GM12878 (cell line): Measurements from ENCODE around the gene GZMM. TPM values are rescaled to one million over a fixed set of nuclear protein-coding genes. Genes with fewer than 3 reads are reported as not detected.
A peak's percentile ranks its signal among the peaks of the same experiment; 100 is the strongest.

Source experiments
- BHLHE40 ChIP-seq, 2 experiments: fragments of 450-650 bp in 1 of 2; IDR thresholded peaks; 2 replicates each; pipeline ENCODE4 v1.6.1; 2011 to 2017; ENCODE audit warnings: low read depth in 2 of 2, borderline replicate concordance in 1 of 2, improper control_type of control experiment in 1 of 2, low read length in 1 of 2, mild to moderate bottlenecking in 1 of 2
- BMI1 ChIP-seq: fragments of 450-650 bp; IDR thresholded peaks from 2 replicates; pipeline ENCODE4 v1.6.1; 2016; ENCODE audit warnings: mild to moderate bottlenecking, moderate library complexity, borderline replicate concordance
- CBFB ChIP-seq: IDR thresholded peaks from 2 replicates; pipeline ENCODE4 v1.6.1; 2016; ENCODE audit warnings: antibody characterized with exemption, low read depth
- CREB1 ChIP-seq: IDR thresholded peaks from 2 replicates; pipeline ENCODE4 v1.6.1; 2012; ENCODE audit warnings: low read depth, mild to moderate bottlenecking, inconsistent platforms
- CTCF ChIP-seq, 3 experiments: IDR thresholded peaks in 2 of 3; conservative IDR thresholded peaks in 1 of 3; 2 replicates each; pipeline ENCODE4 v1.5.1; 2011; ENCODE audit warnings: low read depth in 3 of 3, low read length in 3 of 3, mild to moderate bottlenecking in 3 of 3, control low read depth in 2 of 3, moderate library complexity in 2 of 3, inconsistent platforms in 1 of 3, mixed read lengths in 1 of 3; ENCODE audit not compliant: control insufficient read depth in 2 of 3, insufficient read depth in 1 of 3; ENCODE audit errors: extremely low read depth in 1 of 3
- ETV6 ChIP-seq, 2 experiments: fragments of 450-650 bp in 1 of 2; IDR thresholded peaks in 1 of 2; conservative IDR thresholded peaks in 1 of 2; 2 replicates each; pipeline ENCODE4 v1.6.1; 2014; ENCODE audit warnings: antibody characterized with exemption in 1 of 2, borderline replicate concordance in 1 of 2, low read depth in 1 of 2, mild to moderate bottlenecking in 1 of 2, moderate library complexity in 1 of 2
- FOS ChIP-seq: IDR thresholded peaks from 3 replicates; pipeline ENCODE4 v1.6.1; 2011; ENCODE audit warnings: borderline replicate concordance; ENCODE audit not compliant: insufficient read length; ENCODE audit errors: extremely low read depth
- MEF2A ChIP-seq: IDR thresholded peaks from 2 replicates; pipeline ENCODE4 v1.6.1; 2011; ENCODE audit warnings: low read depth, mild to moderate bottlenecking, low read length, moderate library complexity; ENCODE audit not compliant: insufficient read depth
- POLR2A ChIP-seq: IDR thresholded peaks from 2 replicates; pipeline ENCODE4 v1.6.1; 2011; ENCODE audit warnings: low read depth, mild to moderate bottlenecking, low read length
- RAD21 ChIP-seq: IDR thresholded peaks from 2 replicates; pipeline ENCODE4 v1.6.1; 2011; ENCODE audit warnings: mild to moderate bottlenecking, low read depth, low read length, moderate library complexity; ENCODE audit not compliant: insufficient read depth
- SIX5 ChIP-seq: IDR thresholded peaks from 2 replicates; pipeline ENCODE4 v1.6.1; 2011; ENCODE audit warnings: mild to moderate bottlenecking, low read depth, low read length, moderate library complexity; ENCODE audit not compliant: severe bottlenecking
- TARDBP ChIP-seq: IDR thresholded peaks from 2 replicates; pipeline ENCODE4 v1.6.1; 2016; ENCODE audit warnings: borderline replicate concordance
- TCF3 ChIP-seq: IDR thresholded peaks from 2 replicates; pipeline ENCODE4 v1.6.1; 2012; ENCODE audit warnings: low read depth, mild to moderate bottlenecking, low read length, borderline replicate concordance; ENCODE audit not compliant: insufficient read depth
- YY1 ChIP-seq: IDR thresholded peaks from 2 replicates; pipeline ENCODE4 v1.6.1; 2011; ENCODE audit warnings: low read depth, mild to moderate bottlenecking, low read length
- ZNF622 ChIP-seq: fragments of 450-650 bp; IDR thresholded peaks from 2 replicates; pipeline ENCODE4 v1.6.1; 2017; ENCODE audit warnings: mild to moderate bottlenecking, inconsistent platforms
- polyA plus RNA-seq, 11 experiments: library from polyadenylated mRNA; depleted of rRNA in 4 of 11; unstranded in 6 of 11; stranded (reverse) in 5 of 11; fragments of >200 nt; fragmentation: Nextera tagmentation in 4 of 11; fragmentation: Illumina TruSeq in 1 of 11; extraction: Ambion mirVana in 4 of 11; extraction: Trizol in 1 of 11; gene quantifications; 1 replicate in 1 of 11; 2 replicates in 10 of 11; pipeline versions ENCODE4 v1.2.1 to v1.2.3, GENCODE V29; 2011 to 2016; ENCODE audit warnings: inconsistent platforms in 2 of 11, missing spikeins in 2 of 11, low read depth in 1 of 11
- total RNA-seq, 4 experiments: library from RNA; depleted of rRNA in 3 of 4; stranded (reverse); fragments of >200 nt in 3 of 4; fragmentation: Illumina TruSeq in 1 of 4; extraction: Trizol in 1 of 4; gene quantifications; 2 replicates each; pipeline versions ENCODE4 v1.2.1 to v1.2.3, GENCODE V29; 2013 to 2021
- TF ChIP-seq, protein P1 (sequence below): IDR thresholded peaks from 2 replicates; pipeline ENCODE4 v1.6.1; 2012; ENCODE audit warnings: low read length, inconsistent platforms
- TF ChIP-seq, protein P2 (sequence below): fragments of 450-650 bp; IDR thresholded peaks from 2 replicates; pipeline ENCODE4 v1.6.1; 2017; ENCODE audit warnings: mild to moderate bottlenecking, moderate library complexity
- TF ChIP-seq, protein P3 (sequence below): IDR thresholded peaks from 2 replicates; pipeline ENCODE4 v1.6.1; 2011; ENCODE audit warnings: low read depth, mild to moderate bottlenecking, low read length, moderate library complexity, borderline replicate concordance; ENCODE audit errors: extremely low read depth
- TF ChIP-seq, protein P4 (sequence below): fragments of 450-650 bp; IDR thresholded peaks from 2 replicates; pipeline ENCODE4 v1.6.1; 2014; ENCODE audit warnings: mild to moderate bottlenecking

Gene GZMM
- total and polyA plus RNA-seq, 10 of the 15 experiments (the other 5 are each of a cell fraction or from before 2014, with no cell fraction given), result 0.09 to 0.48 (median 0.23) TPM; not detected in 7

DNA sequence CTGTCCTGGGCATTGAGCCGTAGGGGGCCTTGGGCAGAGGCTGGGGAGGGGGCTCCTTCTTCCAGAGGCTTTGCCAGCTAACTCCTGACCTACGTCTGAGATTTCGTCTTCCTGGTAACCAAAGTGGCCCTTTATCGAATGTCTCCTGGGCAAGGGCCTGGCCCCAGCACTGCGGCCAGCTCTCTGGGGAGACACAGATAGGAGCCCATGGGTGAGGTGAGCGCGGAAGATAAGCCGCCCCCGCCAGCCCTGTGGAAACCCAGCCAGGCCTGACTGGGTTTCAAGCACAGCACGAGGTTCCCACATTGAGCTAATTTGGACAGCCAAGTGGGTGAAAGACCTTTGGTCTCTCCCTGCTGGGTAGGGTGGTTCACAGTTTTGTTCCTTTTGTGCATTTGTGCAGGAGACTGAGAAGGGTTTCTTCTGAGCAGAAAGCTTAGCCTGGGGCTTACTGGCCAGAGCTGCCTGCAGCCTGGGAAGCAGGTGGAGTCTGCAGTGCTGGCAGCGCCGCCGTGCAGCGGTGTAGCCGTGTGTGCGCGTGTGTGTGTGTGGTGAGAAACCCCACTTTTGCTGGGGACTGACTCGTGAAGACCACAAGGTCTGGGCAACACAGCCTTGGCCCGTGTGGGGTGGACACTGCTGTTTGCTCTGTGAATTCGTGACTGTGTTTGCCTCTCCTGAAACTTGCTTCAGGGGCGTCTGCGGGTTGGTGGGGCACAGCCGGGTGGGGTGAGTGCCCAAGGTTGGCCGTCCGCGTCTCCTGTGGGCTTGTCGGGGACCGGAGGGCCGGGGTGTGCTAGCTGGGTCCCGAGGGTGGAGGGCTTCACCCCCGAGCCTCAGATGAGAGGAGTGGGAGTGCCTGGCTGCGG is 31.0 kb downstream of the GZMM start (continued):
- TF ChIP-seq CREB1 (no peak), SIX5 (no peak), TCF3 (no peak), MEF2A (no peak), RAD21 (no peak), FOS (no peak), ETV6 (conservative IDR thresholded peaks at IDR 0.05 in 1 of 2, IDR thresholded peaks at IDR 0.05 in 1 of 2; ENCODE audit: borderline replicate concordance in 1 of 2, low read depth in 1 of 2) (no peak), TARDBP (no peak), POLR2A (peak; percentile 56), ZNF622 (no peak), BHLHE40 (IDR thresholded peaks at IDR 0.05; ENCODE audit: borderline replicate concordance in 1 of 2, low read depth in 2 of 2, low read length in 1 of 2) (peak; percentile 42 to 71; a peak in 1 of 4 replicates), CBFB (no peak), BMI1 (no peak), CTCF (IDR thresholded peaks at IDR 0.05 in 2 of 3, conservative IDR thresholded peaks at IDR 0.05 in 1 of 3; ENCODE audit: control insufficient read depth in 2 of 3, extremely low read depth in 1 of 3, insufficient read depth in 1 of 3, low read depth in 3 of 3, low read length in 3 of 3) (no peak), YY1 (no peak)
- TF ChIP-seq, protein P1, sequence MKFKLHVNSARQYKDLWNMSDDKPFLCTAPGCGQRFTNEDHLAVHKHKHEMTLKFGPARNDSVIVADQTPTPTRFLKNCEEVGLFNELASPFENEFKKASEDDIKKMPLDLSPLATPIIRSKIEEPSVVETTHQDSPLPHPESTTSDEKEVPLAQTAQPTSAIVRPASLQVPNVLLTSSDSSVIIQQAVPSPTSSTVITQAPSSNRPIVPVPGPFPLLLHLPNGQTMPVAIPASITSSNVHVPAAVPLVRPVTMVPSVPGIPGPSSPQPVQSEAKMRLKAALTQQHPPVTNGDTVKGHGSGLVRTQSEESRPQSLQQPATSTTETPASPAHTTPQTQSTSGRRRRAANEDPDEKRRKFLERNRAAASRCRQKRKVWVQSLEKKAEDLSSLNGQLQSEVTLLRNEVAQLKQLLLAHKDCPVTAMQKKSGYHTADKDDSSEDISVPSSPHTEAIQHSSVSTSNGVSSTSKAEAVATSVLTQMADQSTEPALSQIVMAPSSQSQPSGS, result no peak
- TF ChIP-seq, protein P2, sequence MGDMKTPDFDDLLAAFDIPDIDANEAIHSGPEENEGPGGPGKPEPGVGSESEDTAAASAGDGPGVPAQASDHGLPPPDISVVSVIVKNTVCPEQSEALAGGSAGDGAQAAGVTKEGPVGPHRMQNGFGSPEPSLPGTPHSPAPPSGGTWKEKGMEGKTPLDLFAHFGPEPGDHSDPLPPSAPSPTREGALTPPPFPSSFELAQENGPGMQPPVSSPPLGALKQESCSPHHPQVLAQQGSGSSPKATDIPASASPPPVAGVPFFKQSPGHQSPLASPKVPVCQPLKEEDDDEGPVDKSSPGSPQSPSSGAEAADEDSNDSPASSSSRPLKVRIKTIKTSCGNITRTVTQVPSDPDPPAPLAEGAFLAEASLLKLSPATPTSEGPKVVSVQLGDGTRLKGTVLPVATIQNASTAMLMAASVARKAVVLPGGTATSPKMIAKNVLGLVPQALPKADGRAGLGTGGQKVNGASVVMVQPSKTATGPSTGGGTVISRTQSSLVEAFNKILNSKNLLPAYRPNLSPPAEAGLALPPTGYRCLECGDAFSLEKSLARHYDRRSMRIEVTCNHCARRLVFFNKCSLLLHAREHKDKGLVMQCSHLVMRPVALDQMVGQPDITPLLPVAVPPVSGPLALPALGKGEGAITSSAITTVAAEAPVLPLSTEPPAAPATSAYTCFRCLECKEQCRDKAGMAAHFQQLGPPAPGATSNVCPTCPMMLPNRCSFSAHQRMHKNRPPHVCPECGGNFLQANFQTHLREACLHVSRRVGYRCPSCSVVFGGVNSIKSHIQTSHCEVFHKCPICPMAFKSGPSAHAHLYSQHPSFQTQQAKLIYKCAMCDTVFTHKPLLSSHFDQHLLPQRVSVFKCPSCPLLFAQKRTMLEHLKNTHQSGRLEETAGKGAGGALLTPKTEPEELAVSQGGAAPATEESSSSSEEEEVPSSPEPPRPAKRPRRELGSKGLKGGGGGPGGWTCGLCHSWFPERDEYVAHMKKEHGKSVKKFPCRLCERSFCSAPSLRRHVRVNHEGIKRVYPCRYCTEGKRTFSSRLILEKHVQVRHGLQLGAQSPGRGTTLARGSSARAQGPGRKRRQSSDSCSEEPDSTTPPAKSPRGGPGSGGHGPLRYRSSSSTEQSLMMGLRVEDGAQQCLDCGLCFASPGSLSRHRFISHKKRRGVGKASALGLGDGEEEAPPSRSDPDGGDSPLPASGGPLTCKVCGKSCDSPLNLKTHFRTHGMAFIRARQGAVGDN, result no peak; the same call in 1 of the 2 replicates
- TF ChIP-seq, protein P3, sequence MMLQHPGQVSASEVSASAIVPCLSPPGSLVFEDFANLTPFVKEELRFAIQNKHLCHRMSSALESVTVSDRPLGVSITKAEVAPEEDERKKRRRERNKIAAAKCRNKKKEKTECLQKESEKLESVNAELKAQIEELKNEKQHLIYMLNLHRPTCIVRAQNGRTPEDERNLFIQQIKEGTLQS, result no peak
- TF ChIP-seq, protein P4, sequence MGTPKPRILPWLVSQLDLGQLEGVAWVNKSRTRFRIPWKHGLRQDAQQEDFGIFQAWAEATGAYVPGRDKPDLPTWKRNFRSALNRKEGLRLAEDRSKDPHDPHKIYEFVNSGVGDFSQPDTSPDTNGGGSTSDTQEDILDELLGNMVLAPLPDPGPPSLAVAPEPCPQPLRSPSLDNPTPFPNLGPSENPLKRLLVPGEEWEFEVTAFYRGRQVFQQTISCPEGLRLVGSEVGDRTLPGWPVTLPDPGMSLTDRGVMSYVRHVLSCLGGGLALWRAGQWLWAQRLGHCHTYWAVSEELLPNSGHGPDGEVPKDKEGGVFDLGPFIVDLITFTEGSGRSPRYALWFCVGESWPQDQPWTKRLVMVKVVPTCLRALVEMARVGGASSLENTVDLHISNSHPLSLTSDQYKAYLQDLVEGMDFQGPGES, result no peak
